Hematopoietic multipotent progenitor cell treated with erythropoietin and hydrocortisone succinate and interleukin-3 and kit ligand, for 4 days (in vitro differentiated cells): ENCODE measurements around the gene RUFY1.
"Not testable (repeated sequence)": the region's sequence is repeated elsewhere in the genome, so short reads cannot be mapped to it uniquely, and the experiment has no call there.

Experiments used
- DNase-seq: peaks from one replicate; pipeline ENCODE4 v3.0.0-alpha.2; 2015

The RUFY1 gene

GRCh38 chr5:179536676-179537075 lies 13.7 kb upstream of the RUFY1 start:
- DNase-seq: no peak

GRCh38 chr5:179542170-179542569 lies 8.2 kb upstream of the RUFY1 start:
- DNase-seq: no peak

DNA sequence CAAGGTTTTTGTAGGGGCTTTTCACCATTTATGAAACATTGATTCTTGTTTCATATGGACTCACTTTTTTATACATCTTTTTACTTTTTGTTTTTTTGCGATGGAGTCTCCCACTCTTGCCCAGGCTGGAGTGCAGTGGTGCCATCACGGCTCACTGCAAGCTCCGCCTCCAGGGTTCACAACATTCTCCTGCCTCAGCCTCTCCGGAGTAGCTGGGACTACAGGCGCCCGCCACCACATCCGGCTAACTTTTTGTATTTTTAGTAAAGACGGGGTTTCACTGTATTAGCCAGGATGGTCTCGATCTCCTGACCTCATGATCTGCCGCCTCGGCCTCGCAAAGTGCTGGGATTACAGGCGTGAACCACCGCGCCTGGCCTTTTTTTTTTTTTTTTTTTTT lies 7.1 kb upstream of the RUFY1 start:
- not testable (repeated sequence) for DNase-seq

GRCh38 chr5:179553006-179553405 lies 2.7 kb downstream of the RUFY1 start:
- no peak for DNase-seq

DNA sequence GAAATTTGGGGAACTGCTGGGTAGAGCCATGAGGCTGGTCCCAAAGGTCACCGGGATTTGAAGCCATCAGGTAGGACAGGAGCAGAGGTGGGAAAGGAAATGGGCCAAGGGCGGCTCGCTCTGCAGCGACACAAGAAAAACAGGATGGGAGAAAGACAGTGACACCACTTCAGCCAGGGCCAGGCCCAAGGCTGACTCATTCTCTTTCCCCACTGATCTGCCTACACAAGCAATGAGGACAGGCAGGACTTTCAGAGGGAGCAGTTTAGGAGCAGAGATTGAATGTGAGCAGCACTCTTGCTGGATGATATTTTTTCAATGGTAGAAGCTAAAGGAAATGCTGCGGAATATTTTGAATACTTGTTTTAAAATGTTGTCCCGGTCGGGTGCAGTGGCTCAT lies 3.5 kb downstream of the RUFY1 start:
- DNase-seq: no peak

GRCh38 chr5:179554981-179555380 lies 4.6 kb downstream of the RUFY1 start:
- DNase-seq: no peak

GRCh38 chr5:179558261-179558799 lies 8.0 kb downstream of the RUFY1 start:
- not testable (repeated sequence) for DNase-seq

GRCh38 chr5:179558932-179559283 lies 8.6 kb downstream of the RUFY1 start:
- peak; percentile 48 for DNase-seq

- DNase-seq: peak; percentile 98
Observed at GRCh38 chr5:179559284-179560252, 9.2 kb downstream of the RUFY1 start.

DNA sequence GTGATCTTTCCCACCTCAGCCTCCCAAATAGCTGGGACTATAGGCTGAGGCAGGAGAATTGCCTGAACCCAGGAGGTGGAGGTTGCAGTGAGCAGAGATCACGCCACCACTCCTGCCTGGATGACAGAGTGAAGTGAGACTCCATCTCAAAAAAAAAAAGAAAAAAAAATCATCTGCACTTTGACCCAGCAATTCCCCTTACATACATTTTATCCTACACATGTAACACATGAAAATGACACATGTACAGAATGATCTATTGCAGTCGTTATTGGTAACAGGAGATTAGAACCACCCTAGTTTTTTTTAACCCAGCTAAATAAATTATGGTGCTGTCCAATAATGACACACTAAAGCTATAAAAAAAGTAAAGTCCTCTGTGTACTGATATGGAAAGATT lies 14.2 kb downstream of the RUFY1 start:
- no peak for DNase-seq

- peak; percentile 86 for DNase-seq
Observed at GRCh38 chr5:179568721-179569120, 18.4 kb downstream of the RUFY1 start.

DNA sequence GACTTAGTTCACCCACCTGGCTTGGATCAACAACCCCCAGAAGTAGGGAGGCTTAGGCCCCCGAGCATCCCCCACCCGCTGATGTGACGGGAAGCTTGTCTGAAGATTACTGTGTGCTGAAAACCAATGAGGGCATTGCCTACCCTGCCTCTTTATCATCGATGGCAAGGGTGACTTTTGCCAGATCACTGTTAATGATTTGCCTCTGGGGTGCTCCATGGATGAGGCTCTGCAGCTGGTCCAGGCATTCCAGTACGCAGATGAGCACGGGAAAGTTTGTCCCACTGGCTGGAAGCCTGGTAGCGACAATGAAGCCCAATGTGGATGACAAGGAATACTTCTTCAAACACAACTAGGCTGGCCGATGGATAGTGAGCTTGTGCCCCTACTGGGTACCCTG lies 22.0 kb downstream of the RUFY1 start:
- no peak for DNase-seq

DNA sequence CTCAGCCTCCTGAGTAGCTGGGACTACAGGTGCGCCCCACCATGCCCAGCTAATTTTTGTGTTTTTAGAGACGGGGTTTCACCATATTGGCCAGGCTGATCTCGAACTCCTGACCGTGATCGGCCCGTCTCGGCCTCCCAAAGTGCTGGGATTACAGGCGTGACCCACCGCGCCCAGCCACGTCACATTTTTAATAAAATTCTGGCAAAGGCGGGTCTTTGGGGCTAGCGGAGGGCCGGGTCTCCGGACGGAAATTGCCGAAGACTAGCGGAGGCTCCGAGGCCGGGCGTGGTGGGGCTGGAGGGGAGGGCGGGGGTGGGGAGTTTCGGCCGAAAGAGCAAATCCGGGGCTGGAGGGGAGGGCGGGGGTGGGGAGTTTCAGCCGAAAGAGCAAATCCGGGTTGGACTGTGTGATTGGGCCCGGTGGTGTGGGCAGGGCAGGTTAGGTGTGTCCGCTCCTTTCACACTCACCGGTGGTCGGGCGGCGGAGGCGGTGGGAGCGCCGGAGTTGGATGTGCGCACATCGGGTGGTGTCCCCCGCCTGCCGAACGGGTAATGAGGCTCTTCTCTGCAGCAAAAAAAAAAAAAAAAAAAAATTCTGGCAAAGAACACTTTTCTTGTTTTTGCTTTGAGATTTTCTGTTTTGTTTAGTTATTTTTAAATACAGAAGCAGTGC lies 27.1 kb downstream of the RUFY1 start:
- no peak for DNase-seq

- DNase-seq: peak; percentile 25
Observed at GRCh38 chr5:179585941-179586401, 35.6 kb downstream of the RUFY1 start.

- no peak for DNase-seq
Observed at GRCh38 chr5:179588166-179588565, 37.8 kb downstream of the RUFY1 start.

GRCh38 chr5:179595916-179596315 lies 45.6 kb downstream of the RUFY1 start:
- DNase-seq: no peak

- DNase-seq: no peak
Observed at GRCh38 chr5:179596421-179596820, 46.1 kb downstream of the RUFY1 start.

GRCh38 chr5:179599100-179599499 lies 48.7 kb downstream of the RUFY1 start:
- DNase-seq: no peak

DNA sequence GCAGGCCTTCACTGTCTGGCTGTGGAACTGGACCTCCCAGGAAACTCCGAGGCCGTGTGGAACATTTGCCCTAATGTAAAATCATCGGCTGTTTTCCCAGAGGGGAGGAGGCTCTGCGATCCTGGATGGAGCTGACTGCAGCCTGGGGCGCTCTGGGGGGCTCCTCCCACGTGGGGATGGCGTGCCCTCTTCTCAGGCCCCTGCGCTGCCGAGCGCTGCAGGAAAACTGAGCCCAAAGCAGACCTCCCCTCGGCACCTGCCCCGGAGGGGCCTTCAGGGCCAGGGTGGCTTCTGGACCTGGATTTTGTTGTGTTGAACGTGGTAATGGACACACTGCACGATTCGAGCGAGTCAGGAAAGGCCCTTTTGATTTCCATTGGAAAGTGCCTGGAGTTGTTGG lies 49.2 kb downstream of the RUFY1 start:
- no peak for DNase-seq

GRCh38 chr5:179599973-179600372 lies 49.6 kb downstream of the RUFY1 start:
- no peak for DNase-seq

DNA sequence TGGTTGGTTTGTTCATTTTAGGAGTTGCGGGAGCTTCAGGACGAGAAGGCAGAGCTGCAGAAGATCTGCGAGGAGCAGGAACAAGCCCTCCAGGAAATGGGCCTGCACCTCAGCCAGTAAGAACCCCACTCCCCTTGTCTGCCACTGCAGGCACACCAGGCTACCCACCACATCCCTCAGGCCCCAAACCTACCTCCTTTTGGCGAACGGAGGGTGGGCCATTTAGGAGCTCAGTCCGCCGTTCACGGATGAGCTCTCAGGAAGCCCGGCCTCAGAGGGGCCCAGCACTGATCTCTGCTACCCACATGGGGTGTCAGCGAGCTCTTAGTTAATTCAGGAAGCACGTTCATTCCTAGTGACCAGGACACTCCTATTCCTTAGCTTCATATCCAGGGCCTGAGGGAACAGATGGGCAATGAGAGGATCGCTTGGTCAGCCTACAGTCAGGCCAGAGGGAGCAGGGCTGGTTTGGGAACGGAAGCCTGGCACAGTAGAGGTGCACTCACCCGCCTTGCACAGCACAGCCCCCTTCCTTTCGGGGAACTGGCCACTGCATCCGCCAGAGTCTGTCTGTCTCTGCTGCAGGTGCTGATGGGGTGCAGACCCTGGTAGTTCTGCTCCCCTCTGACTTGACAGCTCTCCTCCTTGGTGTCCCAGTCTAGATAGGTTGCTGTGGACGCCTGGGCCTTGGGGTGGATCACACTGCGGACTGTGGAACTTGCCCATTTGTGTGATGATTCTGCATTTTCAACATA lies 51.7 kb downstream of the RUFY1 start:
- DNase-seq: no peak

- no peak for DNase-seq
Observed at GRCh38 chr5:179603308-179603707, 53.0 kb downstream of the RUFY1 start.
